ENCODE results near the gene ACY1.

The ACY1 gene

DNA sequence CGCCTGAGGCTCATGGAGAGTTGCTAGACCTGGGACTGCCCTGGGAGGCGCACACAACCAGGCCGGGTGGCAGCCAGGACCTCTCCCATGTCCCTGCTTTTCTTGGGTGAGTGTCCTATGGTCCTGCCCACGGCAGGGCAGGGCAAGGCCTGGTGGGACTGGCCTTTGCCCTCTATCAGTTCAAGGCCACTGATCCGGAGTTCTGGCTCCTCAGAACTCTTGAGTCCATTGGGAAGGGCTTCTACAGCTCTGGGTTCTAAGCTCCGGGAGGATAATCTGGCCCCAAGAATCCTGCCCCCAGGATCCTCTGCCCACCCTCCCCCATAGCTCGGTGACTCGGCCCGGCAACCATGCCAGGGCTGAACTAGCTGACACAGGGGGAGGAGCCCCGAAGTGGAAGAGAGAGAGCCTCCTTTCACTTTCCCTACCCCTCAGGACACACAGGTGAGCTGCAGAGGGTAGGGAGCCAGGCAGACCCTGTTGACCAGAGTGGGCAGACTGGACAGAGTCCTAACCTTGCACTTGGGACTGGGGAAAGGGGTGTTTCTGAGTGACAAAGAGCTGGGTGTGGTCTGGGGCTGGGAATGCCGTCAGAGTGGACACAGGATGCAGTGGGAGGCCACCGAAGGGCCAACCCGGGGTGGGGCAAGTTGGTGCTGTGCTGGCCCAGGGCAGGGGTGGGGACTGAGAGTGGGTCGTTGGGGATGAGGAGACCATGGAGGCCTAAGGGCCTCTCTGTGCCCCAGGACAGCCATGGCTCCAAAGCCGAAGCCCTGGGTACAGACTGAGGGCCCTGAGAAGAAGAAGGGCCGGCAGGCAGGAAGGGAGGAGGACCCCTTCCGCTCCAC lies 40.5 kb upstream of the ACY1 start:
- TF ChIP-seq, protein P1, sequence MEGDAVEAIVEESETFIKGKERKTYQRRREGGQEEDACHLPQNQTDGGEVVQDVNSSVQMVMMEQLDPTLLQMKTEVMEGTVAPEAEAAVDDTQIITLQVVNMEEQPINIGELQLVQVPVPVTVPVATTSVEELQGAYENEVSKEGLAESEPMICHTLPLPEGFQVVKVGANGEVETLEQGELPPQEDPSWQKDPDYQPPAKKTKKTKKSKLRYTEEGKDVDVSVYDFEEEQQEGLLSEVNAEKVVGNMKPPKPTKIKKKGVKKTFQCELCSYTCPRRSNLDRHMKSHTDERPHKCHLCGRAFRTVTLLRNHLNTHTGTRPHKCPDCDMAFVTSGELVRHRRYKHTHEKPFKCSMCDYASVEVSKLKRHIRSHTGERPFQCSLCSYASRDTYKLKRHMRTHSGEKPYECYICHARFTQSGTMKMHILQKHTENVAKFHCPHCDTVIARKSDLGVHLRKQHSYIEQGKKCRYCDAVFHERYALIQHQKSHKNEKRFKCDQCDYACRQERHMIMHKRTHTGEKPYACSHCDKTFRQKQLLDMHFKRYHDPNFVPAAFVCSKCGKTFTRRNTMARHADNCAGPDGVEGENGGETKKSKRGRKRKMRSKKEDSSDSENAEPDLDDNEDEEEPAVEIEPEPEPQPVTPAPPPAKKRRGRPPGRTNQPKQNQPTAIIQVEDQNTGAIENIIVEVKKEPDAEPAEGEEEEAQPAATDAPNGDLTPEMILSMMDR (IDR thresholded peaks at IDR 0.05; ENCODE audit: insufficient read depth, low read depth, low read length, missing control alignments), result no peak
- peak; percentile 78 for DNase-seq (ENCODE audit: low read depth)
- peak overlapping the region; percentile 73 for H3K4me3 ChIP-seq (ENCODE audit: low read depth, low read length)

DNA sequence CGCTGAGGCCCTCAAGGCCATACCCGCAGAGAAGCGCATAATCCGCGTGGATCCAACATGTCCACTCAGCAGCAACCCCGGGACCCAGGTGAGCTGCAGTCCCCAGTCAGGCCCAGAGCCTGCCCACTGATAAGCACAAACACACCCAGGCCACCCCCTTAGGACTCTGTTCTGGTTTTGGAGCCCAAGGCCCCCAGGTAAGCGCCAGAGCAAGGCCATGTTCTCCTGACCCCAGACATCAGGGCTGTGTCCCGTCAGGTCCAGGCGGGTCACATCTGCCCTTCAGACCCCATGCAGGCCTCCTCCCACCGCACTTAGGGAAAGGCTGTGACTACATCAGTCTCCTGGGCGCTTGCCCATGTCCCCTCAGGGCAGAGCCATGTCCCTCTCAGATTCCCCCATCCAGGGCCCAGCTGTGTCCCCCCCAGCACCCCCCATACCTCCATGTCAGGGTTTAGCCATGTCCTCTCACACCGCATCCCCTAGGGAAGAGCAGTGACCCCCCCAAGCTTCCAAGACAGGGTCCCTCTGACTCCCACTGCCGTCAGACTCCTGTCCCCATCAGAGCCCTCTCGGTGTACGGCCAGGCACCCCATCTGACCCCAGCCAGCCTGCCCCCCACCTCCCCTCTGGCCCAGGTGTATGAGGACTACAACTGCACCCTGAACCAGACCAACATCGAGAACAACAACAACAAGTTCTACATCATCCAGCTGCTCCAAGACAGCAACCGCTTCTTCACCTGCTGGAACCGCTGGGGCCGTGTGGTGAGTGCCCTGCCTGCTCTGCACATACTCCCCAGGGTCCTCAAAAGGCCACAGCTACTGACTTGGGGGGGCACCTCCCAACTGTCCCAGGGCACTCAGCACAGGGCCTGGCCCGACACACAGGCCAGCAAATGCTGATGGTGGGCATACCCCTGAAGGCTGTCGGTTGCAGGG lies 39.6 kb upstream of the ACY1 start:
- DNase-seq (ENCODE audit: low read depth), result no peak
- TF ChIP-seq, protein P1 (IDR thresholded peaks at IDR 0.05; ENCODE audit: insufficient read depth, low read depth, low read length, missing control alignments), result no peak
- H3K4me3 ChIP-seq (ENCODE audit: low read depth, low read length), result peak overlapping the region; percentile 73; the same call in 1 of the 2 replicates

DNA sequence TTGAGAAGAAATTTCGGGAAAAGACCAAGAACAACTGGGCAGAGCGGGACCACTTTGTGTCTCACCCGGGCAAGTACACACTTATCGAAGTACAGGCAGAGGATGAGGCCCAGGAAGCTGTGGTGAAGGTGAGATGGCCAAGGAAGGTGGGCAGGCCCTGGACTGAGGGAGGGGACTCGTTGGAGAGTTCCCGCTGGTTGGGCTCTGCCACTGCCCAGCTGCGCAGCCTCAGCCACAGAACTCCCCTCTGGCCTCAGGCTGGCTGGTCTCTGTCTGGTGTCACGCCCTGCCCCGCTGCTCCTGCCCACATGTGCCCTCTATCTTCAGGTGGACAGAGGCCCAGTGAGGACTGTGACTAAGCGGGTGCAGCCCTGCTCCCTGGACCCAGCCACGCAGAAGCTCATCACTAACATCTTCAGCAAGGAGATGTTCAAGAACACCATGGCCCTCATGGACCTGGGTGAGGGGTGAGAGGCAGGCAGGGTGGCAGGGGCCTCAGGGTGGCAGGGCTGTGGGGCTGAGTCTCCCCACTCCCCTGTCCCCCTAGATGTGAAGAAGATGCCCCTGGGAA lies 38.8 kb upstream of the ACY1 start:
- H3K4me3 ChIP-seq (ENCODE audit: low read depth, low read length), result no peak overlapping the region
- DNase-seq (ENCODE audit: low read depth), result no peak
- TF ChIP-seq, protein P1 (IDR thresholded peaks at IDR 0.05; ENCODE audit: insufficient read depth, low read depth, low read length, missing control alignments), result no peak

DNA sequence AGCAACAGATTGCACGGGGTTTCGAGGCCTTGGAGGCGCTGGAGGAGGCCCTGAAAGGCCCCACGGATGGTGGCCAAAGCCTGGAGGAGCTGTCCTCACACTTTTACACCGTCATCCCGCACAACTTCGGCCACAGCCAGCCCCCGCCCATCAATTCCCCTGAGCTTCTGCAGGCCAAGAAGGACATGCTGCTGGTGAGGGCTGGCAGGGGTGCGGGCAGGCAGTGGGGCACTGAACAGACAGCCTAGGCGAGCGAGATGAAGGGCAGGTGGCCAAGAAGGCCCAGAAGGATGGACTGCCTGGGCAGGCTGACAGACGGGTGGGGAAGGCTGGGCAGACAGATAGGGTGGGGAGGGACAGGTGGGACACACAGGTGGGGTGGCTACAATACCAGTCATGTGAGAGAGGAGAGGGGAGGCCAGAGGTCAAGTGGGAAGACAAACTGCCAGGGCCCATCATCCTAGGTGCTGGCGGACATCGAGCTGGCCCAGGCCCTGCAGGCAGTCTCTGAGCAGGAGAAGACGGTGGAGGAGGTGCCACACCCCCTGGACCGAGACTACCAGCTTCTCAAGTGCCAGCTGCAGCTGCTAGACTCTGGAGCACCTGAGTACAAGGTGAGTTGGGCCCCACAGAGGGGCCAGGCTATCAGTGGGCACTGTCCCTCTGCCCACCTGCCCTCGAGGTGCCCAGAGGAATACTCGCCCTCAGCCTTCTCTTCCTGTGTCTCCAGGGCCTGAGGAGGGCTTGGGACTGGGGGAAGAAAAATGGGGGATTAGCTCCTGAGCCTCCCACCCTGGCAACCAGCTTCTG lies 38.1 kb upstream of the ACY1 start:
- TF ChIP-seq, protein P1 (IDR thresholded peaks at IDR 0.05; ENCODE audit: insufficient read depth, low read depth, low read length, missing control alignments), result no peak

DNA sequence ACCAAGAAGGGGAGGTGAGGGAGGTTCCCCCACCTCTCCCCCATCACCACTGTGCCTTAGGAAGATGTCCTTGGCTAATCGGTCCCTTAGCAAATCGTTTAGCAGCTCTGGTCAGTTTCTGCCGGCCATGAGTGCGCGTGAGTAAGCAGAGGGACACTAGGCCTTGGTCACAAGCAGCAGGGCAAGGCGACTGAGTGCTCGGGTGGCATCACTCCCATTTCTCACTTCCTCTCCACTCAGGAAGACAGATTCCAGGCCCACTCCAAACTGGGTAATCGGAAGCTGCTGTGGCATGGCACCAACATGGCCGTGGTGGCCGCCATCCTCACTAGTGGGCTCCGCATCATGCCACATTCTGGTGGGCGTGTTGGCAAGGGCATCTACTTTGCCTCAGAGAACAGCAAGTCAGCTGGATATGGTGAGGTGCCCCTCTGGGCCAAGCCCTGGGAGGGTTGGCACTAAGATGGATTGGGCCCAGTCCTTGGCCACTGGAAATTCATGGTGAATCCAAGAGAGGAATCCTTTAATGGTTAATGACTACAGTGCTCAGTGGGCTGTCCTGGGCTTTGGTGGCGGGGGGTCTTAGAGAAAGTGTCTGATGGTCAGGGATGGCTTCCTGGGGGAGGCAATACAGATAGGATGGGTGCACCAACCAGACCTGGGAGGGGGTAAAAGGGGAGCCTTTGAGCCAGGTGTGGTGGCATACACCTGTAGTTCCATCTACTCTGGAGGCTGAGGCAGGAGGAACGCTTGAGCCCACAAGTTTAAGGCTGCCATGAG lies 37.2 kb upstream of the ACY1 start:
- TF ChIP-seq, protein P1 (IDR thresholded peaks at IDR 0.05; ENCODE audit: insufficient read depth, low read depth, low read length, missing control alignments), result no peak
- H3K4me3 ChIP-seq (ENCODE audit: low read depth, low read length), result no peak overlapping the region
- no peak for DNase-seq (ENCODE audit: low read depth)

More for the DNA sequence above, 38.1 kb upstream of the ACY1 start:
- H3K4me3 ChIP-seq (ENCODE audit: low read depth, low read length), result no peak overlapping the region
- no peak for DNase-seq (ENCODE audit: low read depth)

All from GM12865 (cell line).